Breast epithelium (tissue), 4 donors: Measurements from ENCODE around the gene TRMU. TPM values are rescaled to one million over a fixed set of nuclear protein-coding genes. Genes with fewer than 3 reads are reported as not detected.
"Not testable (repeated sequence)": the region's sequence is repeated elsewhere in the genome, so short reads cannot be mapped to it uniquely, and the experiment has no call there.

ENCODE experiments used
- DNase-seq, 2 donors: peaks; one replicate each; pipeline ENCODE4 v3.0.0-alpha.2; 2019; ENCODE audit warnings: low spot score in 2 of 2
- H3K27ac ChIP-seq, 2 donors: fragments of 200-600 bp; sonication (generic) in 1 of 2; one replicate each; pipeline ENCODE4 v1.5.1; 2016 to 2019; ENCODE audit warnings: mild to moderate bottlenecking in 1 of 2
- H3K27me3 ChIP-seq, 2 donors: fragments of 200-600 bp; sonication (generic) in 1 of 2; one replicate each; pipeline versions ENCODE4 v1.5.1 to v1.6.0; 2017 to 2019; ENCODE audit warnings: control low read depth in 1 of 2, mild to moderate bottlenecking in 1 of 2
- H3K36me3 ChIP-seq: fragments of 200-600 bp; one replicate; pipeline ENCODE4 v1.5.1; 2019
- H3K4me1 ChIP-seq, 2 donors: fragments of 200-600 bp; sonication (generic); one replicate each; pipeline ENCODE4 v1.5.1; 2016 to 2019; ENCODE audit warnings: control low read depth in 1 of 2
- H3K4me3 ChIP-seq, 3 donors: fragments of 200-600 bp; sonication (generic); 1 replicate in 2 of 3; 2 replicates in 1 of 3; pipeline ENCODE4 v1.5.1; 2016 to 2019; ENCODE audit warnings: mild to moderate bottlenecking in 3 of 3, moderate library complexity in 2 of 3
- H3K9me3 ChIP-seq, 2 donors: fragments of 200-600 bp; sonication (generic) in 1 of 2; one replicate each; pipeline ENCODE4 v1.5.1; 2016 to 2019; ENCODE audit warnings: control low read depth in 1 of 2
- CTCF ChIP-seq, 3 donors: fragments of 450-650 bp; IDR thresholded peaks; one replicate each; pipeline ENCODE4 v1.5.1; 2016 to 2017; ENCODE audit warnings: antibody characterized with exemption in 3 of 3, mild to moderate bottlenecking in 3 of 3, moderate library complexity in 3 of 3
- POLR2A ChIP-seq: fragments of 450-650 bp; IDR thresholded peaks from one replicate; pipeline ENCODE4 v1.6.1; 2016; ENCODE audit warnings: antibody characterized with exemption, mild to moderate bottlenecking, moderate library complexity
- POLR2AphosphoS5 ChIP-seq, 3 donors: sonication (generic); formaldehyde crosslinking; IDR thresholded peaks; one replicate each; pipeline ENCODE4 v1.6.1; 2017; ENCODE audit warnings: antibody characterized with exemption in 3 of 3
- intact Hi-C: fragments of 100-400 bp; cut with DNase I; formaldehyde crosslinking; loops from one replicate; pipeline ENCODE4 v1.15.1; 2023; ENCODE audit warnings: low total_unique reads
- total RNA-seq, 3 donors: library from RNA; depleted of rRNA; stranded (reverse); fragments of >200 nt; gene quantifications; one replicate each; pipeline ENCODE4 v1.1.0, GENCODE V29; 2016

Gene TRMU
- total RNA-seq, 3 donors from 2014 or later: 25.4 to 40.6 (median 37.6) TPM

- Histone ChIP-seq H3K36me3 (no peaks in the 10 kb centered on the region), H3K9me3 (no peaks in the 10 kb centered on the region), H3K4me1 (peaks cover 0 to 6% of the 10 kb centered on the region in 2 donors), H3K27ac (no peak overlapping the region), H3K4me3 (no peak overlapping the region), H3K27me3 (no peaks in the 10 kb centered on the region)
- DNase-seq: no peak
- intact Hi-C loops: no loop called here
- TF ChIP-seq CTCF (IDR thresholded peaks at IDR 0.05) (no peak), POLR2A (no peak), POLR2AphosphoS5 (IDR thresholded peaks at IDR 0.05) (no peak)
Observed at GRCh38 chr22:46392137-46392844, 56.8 kb downstream of the TRMU start.

DNA sequence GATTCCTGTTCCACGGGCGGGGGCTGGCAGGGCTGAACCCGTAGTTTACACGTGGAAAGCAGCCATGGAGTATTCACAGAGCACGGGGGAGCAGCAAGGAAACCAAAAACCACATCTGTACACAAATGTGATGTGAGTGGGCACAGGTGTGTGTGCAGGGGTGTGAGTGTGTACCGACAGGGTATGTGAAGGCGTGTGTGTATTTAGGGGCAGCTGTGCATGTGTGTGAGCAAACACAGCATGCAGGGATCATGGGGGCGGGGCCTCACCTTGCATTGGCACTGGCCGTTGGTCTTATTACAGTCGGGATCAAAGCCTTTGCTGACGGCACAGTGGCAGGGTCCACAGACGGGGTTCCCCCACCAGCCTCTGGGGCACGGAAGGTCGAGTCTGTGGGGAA, 58.4 kb downstream of the TRMU start:
- Histone ChIP-seq H3K4me3 (no peak overlapping the region), H3K36me3 (no peaks in the 10 kb centered on the region), H3K27ac (no peak overlapping the region), H3K9me3 (no peaks in the 10 kb centered on the region), H3K4me1 (peaks cover 0 to 6% of the 10 kb centered on the region in 2 donors), H3K27me3 (no peaks in the 10 kb centered on the region)
- intact Hi-C loops: no loop called here
- no peak for TF ChIP-seq POLR2A
- no peak for TF ChIP-seq CTCF (IDR thresholded peaks at IDR 0.05)
- no peak for TF ChIP-seq POLR2AphosphoS5 (IDR thresholded peaks at IDR 0.05)
- no peak for DNase-seq

DNA sequence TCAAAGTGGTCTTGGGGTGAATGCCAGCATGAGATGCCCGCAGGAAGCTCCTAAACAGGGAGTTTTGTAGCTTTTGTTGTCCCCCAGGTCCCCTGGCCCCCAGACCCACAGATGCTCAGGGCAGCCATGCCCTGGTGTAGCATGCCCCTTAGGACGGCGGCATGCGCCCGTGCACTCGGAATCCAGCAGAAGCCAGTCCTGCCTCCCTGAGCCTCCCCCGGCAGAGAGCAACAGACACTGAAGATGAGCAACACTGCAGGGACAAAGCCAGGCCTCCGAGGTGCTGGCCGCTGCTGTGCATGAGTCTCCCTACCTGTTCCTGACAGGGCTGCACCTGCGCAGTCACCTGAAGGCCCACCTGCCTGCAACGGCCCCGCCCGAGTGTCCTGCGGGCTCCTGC, 59.1 kb downstream of the TRMU start:
- intact Hi-C loops: no loop called here
- Histone ChIP-seq H3K4me3 (no peak overlapping the region), H3K9me3 (no peaks in the 10 kb centered on the region), H3K4me1 (peaks cover 0 to 6% of the 10 kb centered on the region in 2 donors), H3K27me3 (no peaks in the 10 kb centered on the region), H3K27ac (no peak overlapping the region), H3K36me3 (no peaks in the 10 kb centered on the region)
- DNase-seq: no peak
- TF ChIP-seq CTCF (IDR thresholded peaks at IDR 0.05) (no peak), POLR2A (no peak), POLR2AphosphoS5 (IDR thresholded peaks at IDR 0.05) (no peak)

DNA sequence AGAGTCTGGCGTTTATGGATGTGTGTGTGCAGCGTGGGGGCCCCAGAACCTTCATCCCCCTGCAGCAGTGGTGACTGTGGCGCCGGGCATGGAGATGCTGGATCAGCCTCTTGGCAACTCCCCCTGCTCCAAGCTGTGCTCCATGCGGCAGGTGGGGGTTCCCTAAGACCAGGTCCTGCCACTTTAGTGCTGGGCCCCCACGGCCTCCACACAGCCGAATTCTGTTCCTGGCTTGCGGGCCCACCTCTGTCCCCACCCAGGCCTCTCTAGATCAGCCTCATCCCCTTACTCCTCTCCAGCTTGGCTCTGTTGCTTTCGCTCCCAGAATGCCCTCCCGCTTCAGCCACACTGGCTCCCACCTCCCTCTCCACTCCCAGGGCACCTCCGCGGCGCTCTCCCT, 59.6 kb downstream of the TRMU start:
- Histone ChIP-seq H3K27me3 (no peaks in the 10 kb centered on the region), H3K36me3 (no peaks in the 10 kb centered on the region), H3K4me1 (peaks cover 0 to 6% of the 10 kb centered on the region in 2 donors), H3K9me3 (no peaks in the 10 kb centered on the region), H3K27ac (no peak overlapping the region), H3K4me3 (no peak overlapping the region)
- TF ChIP-seq POLR2AphosphoS5 (IDR thresholded peaks at IDR 0.05) (no peak), CTCF (IDR thresholded peaks at IDR 0.05) (no peak), POLR2A (no peak)
- DNase-seq: no peak
- intact Hi-C loops: no loop called here

DNA sequence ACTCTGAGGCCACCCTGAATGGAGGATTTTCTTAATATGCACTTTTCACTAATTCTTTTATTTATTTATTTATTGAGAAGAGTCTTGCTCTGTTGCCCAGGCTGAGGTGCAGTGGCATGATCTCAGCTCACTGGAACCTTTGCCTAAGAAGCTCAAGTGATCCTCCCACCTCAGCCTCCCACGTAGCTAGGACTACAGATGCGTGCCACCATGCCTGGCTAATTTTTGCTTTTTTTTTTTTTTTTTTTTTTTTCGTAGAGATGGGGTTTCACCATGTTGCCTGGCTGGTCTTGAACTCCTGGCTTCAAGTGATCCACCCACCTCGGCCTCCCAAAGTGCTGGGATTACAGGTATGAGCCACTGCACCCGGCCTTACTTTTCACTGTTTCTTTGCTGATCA, 61.5 kb downstream of the TRMU start:
- intact Hi-C loops, H3K4me3 ChIP-seq, H3K9me3 ChIP-seq, DNase-seq, H3K36me3 ChIP-seq, H3K4me1 ChIP-seq, H3K27me3 ChIP-seq, H3K27ac ChIP-seq: not testable (repeated sequence)
